A549 (cell line): ENCODE data around the gene C10orf90. TPM values are rescaled to one million over a fixed set of nuclear protein-coding genes. Genes with fewer than 3 reads are reported as not detected.

Source experiments
- ATAC-seq, 2 experiments: fragments of 200-7000 bp in 1 of 2; fragments of >200 bp in 1 of 2; cut with Nextera tagmentation in 1 of 2; cut with Tn5 transposase in 1 of 2; 3 replicates each; pipeline versions ENCODE4 v1.8.0 to v1.9.1; 2018 to 2020; ENCODE audit warnings: mild to moderate bottlenecking in 1 of 2, moderate library complexity in 1 of 2
- CTCF ChIA-PET: fragments of 300-600 bp; sonication (Branson Sonifier 250); formaldehyde crosslinking; extraction: SDS; loops from one replicate; lab custom pipeline; 2021; ENCODE audit warnings: antibody characterized with exemption, inconsistent platforms; lab: Yijun Ruan, JAX
- POLR2A ChIA-PET: fragments of 350-600 bp; formaldehyde crosslinking; extraction: SDS; loops from one replicate; lab custom pipeline; 2021; ENCODE audit warnings: antibody characterized with exemption, inconsistent platforms; lab: Yijun Ruan, JAX
- DNase-seq, 2 experiments: peaks; one replicate each; pipeline versions ENCODE4 v3.0.0 to v3.0.0-alpha.2; 2011 to 2016; ENCODE audit warnings: low read depth in 1 of 2, low spot score in 1 of 2
- FAIRE-seq: peaks from 2 replicates; lab custom pipeline; 2011; peaks lifted over from hg19 to GRCh38; lab: Jason Lieb, UNC
- H3K27ac ChIP-seq, 2 experiments: fragments of >200 bp; sonication (Bioruptor Twin); formaldehyde crosslinking; 3 replicates each; pipeline ENCODE4 v1.5.1; 2016 to 2017
- H3K4me1 ChIP-seq: fragments of >200 bp; sonication (Bioruptor Twin); formaldehyde crosslinking; 3 replicates; pipeline ENCODE4 v1.6.1; 2016
- H3K4me2 ChIP-seq: fragments of >200 bp; sonication (Bioruptor Twin); formaldehyde crosslinking; 3 replicates; pipeline ENCODE4 v1.6.1; 2016
- H3K4me3 ChIP-seq: fragments of >200 bp; sonication (Bioruptor Twin); formaldehyde crosslinking; 3 replicates; pipeline ENCODE4 v1.5.1; 2016
- H3K9me3 ChIP-seq: fragments of >200 bp; sonication (Bioruptor Twin); formaldehyde crosslinking; 3 replicates; pipeline ENCODE4 v1.6.1; 2016
- CBX8 ChIP-seq: fragments of 200-600 bp; sonication (generic); IDR thresholded peaks from 2 replicates; pipeline ENCODE4 v1.6.1; 2016
- EHF ChIP-seq: fragments of 250-450 bp; sonication (Bioruptor Pico); IDR thresholded peaks from 2 replicates; pipeline ENCODE4 v1.5.0; 2020; ENCODE audit warnings: mild to moderate bottlenecking
- EP300 ChIP-seq, 2 experiments: fragments of >200 bp; sonication (Bioruptor Twin); formaldehyde crosslinking; IDR thresholded peaks; 2 replicates in 1 of 2; 3 replicates in 1 of 2; pipeline ENCODE4 v1.6.1; 2016 to 2017
- ESRRA ChIP-seq: fragments of 150-350 bp; IDR thresholded peaks from 2 replicates; pipeline ENCODE4 v1.6.1; 2014; ENCODE audit warnings: mild to moderate bottlenecking, low read length, borderline replicate concordance
- FOSB ChIP-seq: fragments of 250-450 bp; sonication (Bioruptor Pico); IDR thresholded peaks from 2 replicates; pipeline ENCODE4 v1.5.0; 2020; ENCODE audit warnings: mild to moderate bottlenecking, moderate library complexity
- FOXS1 ChIP-seq: fragments of 250-450 bp; sonication (Bioruptor Pico); IDR thresholded peaks from 2 replicates; pipeline ENCODE4 v1.5.0; 2020; ENCODE audit warnings: mild to moderate bottlenecking, moderate library complexity
- HEYL ChIP-seq: fragments of 250-450 bp; sonication (Bioruptor Pico); IDR thresholded peaks from 2 replicates; pipeline ENCODE4 v1.8.0; 2021; ENCODE audit warnings: mild to moderate bottlenecking, moderate library complexity
- HOXA7 ChIP-seq: fragments of 250-450 bp; sonication (Bioruptor Pico); IDR thresholded peaks from 2 replicates; pipeline ENCODE4 v1.5.0; 2020; ENCODE audit warnings: mild to moderate bottlenecking, moderate library complexity
- HOXB13 ChIP-seq: fragments of 250-450 bp; sonication (Bioruptor Pico); IDR thresholded peaks from 2 replicates; pipeline ENCODE4 v1.5.0; 2020; ENCODE audit warnings: low read depth, mild to moderate bottlenecking, moderate library complexity
- HOXB5 ChIP-seq: fragments of 250-450 bp; sonication (Bioruptor Pico); IDR thresholded peaks from 2 replicates; pipeline ENCODE4 v1.5.0; 2020; ENCODE audit warnings: mild to moderate bottlenecking, moderate library complexity
- JUNB ChIP-seq: fragments of >200 bp; sonication (Bioruptor Twin); formaldehyde crosslinking; IDR thresholded peaks from 2 replicates; pipeline ENCODE4 v1.6.1; 2016
- NFE2L2 ChIP-seq: fragments of 150-350 bp; conservative IDR thresholded peaks from 2 replicates; pipeline ENCODE4 v1.6.1; 2014; ENCODE audit warnings: low read length
- NPAS2 ChIP-seq: fragments of 250-450 bp; sonication (Bioruptor Pico); IDR thresholded peaks from 2 replicates; pipeline ENCODE4 v1.8.0; 2022; ENCODE audit warnings: mild to moderate bottlenecking, moderate library complexity, borderline replicate concordance
- PHF8 ChIP-seq: fragments of 200-600 bp; sonication (generic); IDR thresholded peaks from 2 replicates; pipeline ENCODE4 v1.6.1; 2016; ENCODE audit warnings: low read depth, mild to moderate bottlenecking, antibody characterized with exemption, moderate library complexity, borderline replicate concordance
- POLR2AphosphoS2 ChIP-seq: conservative IDR thresholded peaks from 2 replicates; pipeline ENCODE4 v1.6.1; 2012; ENCODE audit warnings: low read length, improper control_type of control experiment, inconsistent platforms
- RARB ChIP-seq: fragments of 250-450 bp; sonication (Bioruptor Pico); IDR thresholded peaks from 2 replicates; pipeline ENCODE4 v1.8.0; 2021; ENCODE audit warnings: mild to moderate bottlenecking, moderate library complexity
- RCOR1 ChIP-seq: fragments of 150-350 bp; IDR thresholded peaks from 2 replicates; pipeline ENCODE4 v1.6.1; 2014; ENCODE audit warnings: antibody characterized with exemption, low read length, low read depth
- TFCP2L1 ChIP-seq: fragments of 250-450 bp; sonication (Bioruptor Pico); IDR thresholded peaks from 2 replicates; pipeline ENCODE4 v1.5.0; 2021; ENCODE audit warnings: mild to moderate bottlenecking
- TP53 ChIP-seq: fragments of 250-450 bp; sonication (Bioruptor Pico); IDR thresholded peaks from 2 replicates; pipeline ENCODE4 v1.5.0; 2021; ENCODE audit warnings: mild to moderate bottlenecking, moderate library complexity
- ZC3H11A ChIP-seq: fragments of 450-650 bp; IDR thresholded peaks from 2 replicates; pipeline ENCODE4 v1.6.1; 2014; ENCODE audit warnings: antibody characterized with exemption, mild to moderate bottlenecking
- WGBS: methylation state at CpG from one replicate; pipeline ENCODE4 v1.1.6; 2017; ENCODE audit errors: missing lambda C conversion rate; 5-methylcytosine and 5-hydroxymethylcytosine counted together
- polyA plus RNA-seq, 4 experiments: library from polyadenylated mRNA; depleted of rRNA in 3 of 4; stranded (reverse); fragments of >200 nt; fragmentation: RNase III in 1 of 4; extraction: RNeasy Plus Mini Kit Qiagen cat#74134 plus additional on column Dnase treatment in 1 of 4; gene quantifications; 2 replicates in 3 of 4; 3 replicates in 1 of 4; pipeline ENCODE4 v1.2.3, GENCODE V29; 2011 to 2017
- TF ChIP-seq, protein P1 (sequence below): fragments of 250-450 bp; sonication (Bioruptor Pico); IDR thresholded peaks from 2 replicates; pipeline ENCODE4 v1.5.0; 2020; ENCODE audit warnings: low read depth, mild to moderate bottlenecking, moderate library complexity
- TF ChIP-seq, protein P2 (sequence below): fragments of 200-600 bp; sonication (generic); IDR thresholded peaks from 2 replicates; pipeline ENCODE4 v1.6.1; 2016; ENCODE audit warnings: antibody characterized with exemption, mild to moderate bottlenecking, moderate library complexity
- TF ChIP-seq, protein P3 (sequence below): fragments of >200 bp; sonication (Bioruptor Twin); formaldehyde crosslinking; IDR thresholded peaks from 2 replicates; pipeline ENCODE4 v1.6.1; 2016
- TF ChIP-seq, protein P4 (sequence below): IDR thresholded peaks from 2 replicates; pipeline ENCODE4 v1.6.1; 2012
- TF ChIP-seq, protein P5 (sequence below): IDR thresholded peaks from 2 replicates; pipeline ENCODE4 v1.6.1; 2012; ENCODE audit warnings: low read depth, borderline replicate concordance

Gene C10orf90
- polyA plus RNA-seq, 2 of the 4 experiments (the other 2 are of a cell fraction) = 0.70 to 2.0 TPM

DNA sequence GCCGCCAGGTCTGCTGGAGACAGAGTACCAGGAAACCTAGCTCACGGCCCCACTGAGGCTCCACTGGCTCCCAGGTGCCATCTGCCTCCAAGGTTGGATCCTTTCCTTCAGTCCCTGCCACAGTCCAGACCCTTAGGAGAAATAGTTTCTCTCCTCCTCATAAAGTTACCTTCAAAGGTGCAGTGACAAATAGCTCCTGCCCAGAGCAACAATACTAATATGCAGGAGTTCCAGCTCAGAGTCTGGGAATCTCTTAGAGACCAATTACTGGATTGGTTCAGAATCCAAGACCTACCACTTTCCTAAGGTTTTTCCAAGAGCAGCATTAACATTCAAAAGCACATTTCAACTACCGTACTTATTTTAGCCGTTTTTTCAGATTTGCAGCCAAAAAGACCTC, 241.2 kb downstream of the C10orf90 start:
- H3K4me1 ChIP-seq = 0 out of 3 replicates have a peak, but pooled peaks cover 8% of the 10 kb centered on the region
- H3K27ac ChIP-seq = no peak overlapping the region
- WGBS = 63% methylated on average over 4 of the region's 4 CpGs
- H3K4me3 ChIP-seq = no peak overlapping the region
- ChIA-PET POLR2A (no interaction called here), CTCF (interaction anchor here (1.7 kb wide), 1 partner anchor 31 kb away, joined by 4 read pairs; no protein-coding TSS in a partner anchor)
- no peak overlapping the region for H3K4me2 ChIP-seq
- FAIRE-seq = no peak
- H3K9me3 ChIP-seq = peaks cover 6% of the 10 kb centered on the region
- no peak for TF ChIP-seq NPAS2 (CRISPR knock-in tag)
- TF ChIP-seq, protein P1, sequence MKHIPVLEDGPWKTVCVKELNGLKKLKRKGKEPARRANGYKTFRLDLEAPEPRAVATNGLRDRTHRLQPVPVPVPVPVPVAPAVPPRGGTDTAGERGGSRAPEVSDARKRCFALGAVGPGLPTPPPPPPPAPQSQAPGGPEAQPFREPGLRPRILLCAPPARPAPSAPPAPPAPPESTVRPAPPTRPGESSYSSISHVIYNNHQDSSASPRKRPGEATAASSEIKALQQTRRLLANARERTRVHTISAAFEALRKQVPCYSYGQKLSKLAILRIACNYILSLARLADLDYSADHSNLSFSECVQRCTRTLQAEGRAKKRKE (CRISPR knock-in tag) = no peak
- TF ChIP-seq, protein P2, sequence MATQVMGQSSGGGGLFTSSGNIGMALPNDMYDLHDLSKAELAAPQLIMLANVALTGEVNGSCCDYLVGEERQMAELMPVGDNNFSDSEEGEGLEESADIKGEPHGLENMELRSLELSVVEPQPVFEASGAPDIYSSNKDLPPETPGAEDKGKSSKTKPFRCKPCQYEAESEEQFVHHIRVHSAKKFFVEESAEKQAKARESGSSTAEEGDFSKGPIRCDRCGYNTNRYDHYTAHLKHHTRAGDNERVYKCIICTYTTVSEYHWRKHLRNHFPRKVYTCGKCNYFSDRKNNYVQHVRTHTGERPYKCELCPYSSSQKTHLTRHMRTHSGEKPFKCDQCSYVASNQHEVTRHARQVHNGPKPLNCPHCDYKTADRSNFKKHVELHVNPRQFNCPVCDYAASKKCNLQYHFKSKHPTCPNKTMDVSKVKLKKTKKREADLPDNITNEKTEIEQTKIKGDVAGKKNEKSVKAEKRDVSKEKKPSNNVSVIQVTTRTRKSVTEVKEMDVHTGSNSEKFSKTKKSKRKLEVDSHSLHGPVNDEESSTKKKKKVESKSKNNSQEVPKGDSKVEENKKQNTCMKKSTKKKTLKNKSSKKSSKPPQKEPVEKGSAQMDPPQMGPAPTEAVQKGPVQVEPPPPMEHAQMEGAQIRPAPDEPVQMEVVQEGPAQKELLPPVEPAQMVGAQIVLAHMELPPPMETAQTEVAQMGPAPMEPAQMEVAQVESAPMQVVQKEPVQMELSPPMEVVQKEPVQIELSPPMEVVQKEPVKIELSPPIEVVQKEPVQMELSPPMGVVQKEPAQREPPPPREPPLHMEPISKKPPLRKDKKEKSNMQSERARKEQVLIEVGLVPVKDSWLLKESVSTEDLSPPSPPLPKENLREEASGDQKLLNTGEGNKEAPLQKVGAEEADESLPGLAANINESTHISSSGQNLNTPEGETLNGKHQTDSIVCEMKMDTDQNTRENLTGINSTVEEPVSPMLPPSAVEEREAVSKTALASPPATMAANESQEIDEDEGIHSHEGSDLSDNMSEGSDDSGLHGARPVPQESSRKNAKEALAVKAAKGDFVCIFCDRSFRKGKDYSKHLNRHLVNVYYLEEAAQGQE = no peak
- TF ChIP-seq, protein P3, sequence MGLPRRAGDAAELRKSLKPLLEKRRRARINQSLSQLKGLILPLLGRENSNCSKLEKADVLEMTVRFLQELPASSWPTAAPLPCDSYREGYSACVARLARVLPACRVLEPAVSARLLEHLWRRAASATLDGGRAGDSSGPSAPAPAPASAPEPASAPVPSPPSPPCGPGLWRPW = no peak
- no peak for TF ChIP-seq ESRRA
- DNase-seq = no peak
- no peak for ATAC-seq

DNA sequence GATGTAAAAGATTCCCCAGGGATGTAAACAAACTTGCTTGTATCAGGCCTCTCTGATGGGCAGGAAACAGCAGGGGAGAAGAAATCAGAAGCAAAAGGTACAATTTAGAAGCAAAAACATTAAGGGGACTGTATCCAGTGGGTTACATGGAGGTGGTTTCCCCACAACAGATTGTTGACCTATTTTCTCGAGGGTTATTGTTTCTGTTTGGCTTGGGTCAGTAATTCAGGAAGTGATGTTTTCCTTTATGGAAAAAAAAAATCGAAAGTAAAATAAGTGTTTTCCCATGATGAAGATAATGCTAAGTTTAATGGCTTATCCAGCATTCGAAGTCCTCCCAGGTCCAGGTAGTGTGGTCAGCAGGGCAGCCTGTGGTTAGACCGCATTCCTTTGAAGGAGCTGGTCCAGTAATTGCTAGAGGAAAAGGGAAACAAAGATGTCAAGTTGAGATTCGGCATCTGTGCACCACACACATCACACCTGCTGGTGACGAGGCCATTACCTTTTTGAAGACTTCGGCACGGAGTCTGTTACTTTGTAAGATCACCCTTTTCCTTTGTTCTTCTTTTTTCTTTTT, 244.9 kb downstream of the C10orf90 start:
- peaks cover 16% of the 10 kb centered on the region; the same call in 2 of the 3 replicates for H3K4me1 ChIP-seq
- ChIA-PET POLR2A (no interaction called here), CTCF (interaction anchor here (0.6 to 1.2 kb wide), 4 partner anchors 24 to 1611 kb away, joined by 3 to 4 read pairs (median 4); no protein-coding TSS in a partner anchor)
- H3K4me2 ChIP-seq = no peak overlapping the region
- no peak overlapping the region for H3K4me3 ChIP-seq
- no peak for DNase-seq
- 0 out of 6 replicates have a peak overlapping the region, but pooled peaks of 1 of the 2 experiments have one; percentile 11 for H3K27ac ChIP-seq
- no peak for ATAC-seq
- peaks cover 22% of the 10 kb centered on the region for H3K9me3 ChIP-seq
- WGBS = 63% methylated on average over 8 of the region's 8 CpGs
- TF ChIP-seq FOSB (CRISPR knock-in tag) (no peak), RARB (CRISPR knock-in tag) (no peak), POLR2AphosphoS2 (no peak), ESRRA (no peak), RCOR1 (no peak), HOXB13 (no peak), PHF8 (no peak), EP300 (IDR thresholded peaks at IDR 0.05) (no peak), HOXB5 (CRISPR knock-in tag) (no peak), JUNB (no peak), NFE2L2 (no peak)
- FAIRE-seq = no peak

DNA sequence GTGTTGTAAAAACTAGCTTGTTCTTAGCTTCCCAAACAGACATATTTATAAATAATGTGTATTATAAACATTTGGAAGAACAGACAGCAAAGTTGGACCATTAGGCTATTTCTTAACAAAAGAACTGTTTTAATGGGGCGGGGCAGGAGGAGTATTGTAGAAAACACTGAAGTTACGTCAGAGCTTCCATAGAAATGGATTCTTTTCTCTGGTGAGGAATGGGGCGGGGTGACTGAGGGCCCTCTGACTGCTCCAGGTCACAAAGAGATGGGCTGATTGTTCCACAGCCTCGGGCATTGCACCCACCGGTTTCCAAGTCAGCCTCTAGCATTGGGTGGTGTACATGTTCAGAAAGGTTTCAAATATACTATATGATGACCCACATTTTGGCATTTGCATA, 245.5 kb downstream of the C10orf90 start:
- ChIA-PET CTCF (interaction anchor here (1.2 kb wide), 1 partner anchor 79 kb away, joined by 4 read pairs; no protein-coding TSS in a partner anchor), POLR2A (no interaction called here)
- Histone ChIP-seq H3K4me1 (peaks cover 16% of the 10 kb centered on the region; the same call in 2 of the 3 replicates), H3K4me3 (no peak overlapping the region), H3K9me3 (peaks cover 22% of the 10 kb centered on the region), H3K27ac (no peak overlapping the region), H3K4me2 (no peak overlapping the region)
- DNase-seq = no peak
- WGBS = 50% methylated on average over 5 of the region's 5 CpGs
- ATAC-seq = no peak
- no peak for FAIRE-seq
- TF ChIP-seq CBX8 = no peak
- TF ChIP-seq ZC3H11A = no peak
- TF ChIP-seq, protein P4, sequence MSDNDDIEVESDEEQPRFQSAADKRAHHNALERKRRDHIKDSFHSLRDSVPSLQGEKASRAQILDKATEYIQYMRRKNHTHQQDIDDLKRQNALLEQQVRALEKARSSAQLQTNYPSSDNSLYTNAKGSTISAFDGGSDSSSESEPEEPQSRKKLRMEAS = no peak
- TF ChIP-seq, protein P1 (CRISPR knock-in tag) = no peak
- TF ChIP-seq RCOR1 = no peak
- TF ChIP-seq, protein P3 = no peak
- TF ChIP-seq FOXS1 (CRISPR knock-in tag) = no peak
- TF ChIP-seq POLR2AphosphoS2 = no peak
- TF ChIP-seq HOXB13 = no peak
- no peak for TF ChIP-seq HEYL
- TF ChIP-seq RARB (CRISPR knock-in tag) = no peak
- TF ChIP-seq, protein P5, sequence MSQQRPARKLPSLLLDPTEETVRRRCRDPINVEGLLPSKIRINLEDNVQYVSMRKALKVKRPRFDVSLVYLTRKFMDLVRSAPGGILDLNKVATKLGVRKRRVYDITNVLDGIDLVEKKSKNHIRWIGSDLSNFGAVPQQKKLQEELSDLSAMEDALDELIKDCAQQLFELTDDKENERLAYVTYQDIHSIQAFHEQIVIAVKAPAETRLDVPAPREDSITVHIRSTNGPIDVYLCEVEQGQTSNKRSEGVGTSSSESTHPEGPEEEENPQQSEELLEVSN = no peak
- no peak for TF ChIP-seq HOXA7
- TF ChIP-seq ESRRA = no peak
- TF ChIP-seq TFCP2L1 (CRISPR knock-in tag) = no peak
- TF ChIP-seq EHF (CRISPR knock-in tag) = no peak
- TF ChIP-seq TP53 (CRISPR knock-in tag) = no peak
